GM12801 (cell line): ENCODE data around the gene ADAMTS2.

Experiments used
- CTCF ChIP-seq: IDR thresholded peaks from one replicate; pipeline ENCODE4 v1.5.1; 2011; ENCODE audit warnings: control low read depth; ENCODE audit not compliant: insufficient read length; ENCODE audit errors: extremely low read depth

Gene ADAMTS2

GRCh38 chr5:179272326-179273072, 72.8 kb downstream of the ADAMTS2 start:
- no peak for TF ChIP-seq CTCF

GRCh38 chr5:179271821-179272325, 73.4 kb downstream of the ADAMTS2 start:
- no peak for TF ChIP-seq CTCF

- TF ChIP-seq CTCF: no peak
Measured at GRCh38 chr5:179271428-179271734, 73.9 kb downstream of the ADAMTS2 start.

- TF ChIP-seq CTCF: no peak
Measured at GRCh38 chr5:179270581-179271427, 74.5 kb downstream of the ADAMTS2 start.

- no peak for TF ChIP-seq CTCF
Measured at GRCh38 chr5:179269781-179270543, 75.3 kb downstream of the ADAMTS2 start.

- TF ChIP-seq CTCF: no peak
Measured at GRCh38 chr5:179268966-179269693, 76.1 kb downstream of the ADAMTS2 start.
